Mammary epithelial cell (primary cell): Measurements from ENCODE around the gene SLC34A2.

Source experiments
- CTCF ChIP-seq, 2 donors: IDR thresholded peaks in 1 of 2; conservative IDR thresholded peaks in 1 of 2; 2 replicates each; pipeline ENCODE4 v1.5.1; 2011 to 2012; ENCODE audit warnings: inconsistent platforms in 2 of 2, low read length in 2 of 2, mild to moderate bottlenecking in 2 of 2, control low read depth in 1 of 2, low read depth in 1 of 2; ENCODE audit not compliant: insufficient read depth in 1 of 2; ENCODE audit errors: extremely low read depth in 1 of 2
- EZH2 ChIP-seq: IDR thresholded peaks from 2 replicates; pipeline ENCODE4 v1.6.1; 2012; ENCODE audit warnings: low read length, inconsistent platforms, borderline replicate concordance

GRCh38 chr4:25656031-25656430 lies 380 bp downstream of the SLC34A2 start:
- TF ChIP-seq CTCF (conservative IDR thresholded peaks at IDR 0.05 in 1 of 2, IDR thresholded peaks at IDR 0.05 in 1 of 2; ENCODE audit: extremely low read depth in 1 of 2, insufficient read depth in 1 of 2, low read depth in 1 of 2, low read length in 2 of 2): no peak
- TF ChIP-seq EZH2: no peak
